NCI-H128 (cell line): Measurements from ENCODE around the gene NPAS3.

ENCODE experiments used
- DNase-seq: peaks from one replicate; lab custom pipeline; 2025; ENCODE audit not compliant: unreplicated experiment; lab: John Stamatoyannopoulos, UW

NPAS3 gene

GRCh38 chr14:33848009-33848408, 909.3 kb downstream of the NPAS3 start:
- no peak for DNase-seq

GRCh38 chr14:33848706-33849454, 910.2 kb downstream of the NPAS3 start:
- no peak for DNase-seq

DNA sequence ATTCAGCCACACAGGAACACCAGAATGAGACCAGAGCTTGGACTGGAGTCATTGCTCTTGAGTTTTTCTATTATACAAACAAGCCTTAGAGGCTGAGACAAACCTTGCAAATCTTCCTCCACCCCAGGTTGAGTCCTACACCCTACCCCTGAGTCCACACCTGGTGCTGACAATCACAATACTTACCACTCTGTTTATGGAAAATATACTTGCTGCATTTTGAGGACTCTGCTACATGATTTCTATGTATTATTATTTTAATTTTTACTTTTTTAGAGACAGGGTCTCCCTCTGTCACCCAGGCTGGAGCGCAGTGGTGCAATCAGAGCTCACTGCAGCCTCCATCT, 910.7 kb downstream of the NPAS3 start:
- no peak for DNase-seq

DNA sequence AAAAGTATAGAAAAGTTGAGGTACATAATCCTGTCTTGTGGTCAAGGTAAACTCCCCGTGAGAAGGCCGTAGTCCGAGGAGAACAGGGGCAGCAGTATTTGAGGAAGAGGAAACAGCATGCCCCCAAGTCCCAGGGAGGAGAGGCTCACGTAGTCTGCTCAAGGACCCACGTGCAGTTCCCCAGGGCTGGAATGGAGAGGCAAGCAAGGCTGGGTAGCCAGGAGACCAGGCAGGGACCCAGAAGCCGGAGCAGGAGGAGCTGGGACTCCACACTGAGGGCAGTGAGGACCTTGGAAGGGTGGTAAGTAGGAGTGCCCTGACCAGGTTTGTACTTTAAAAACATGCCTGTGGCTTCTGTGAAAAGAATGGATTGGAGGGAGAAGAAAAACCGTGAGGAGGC, 912.1 kb downstream of the NPAS3 start:
- DNase-seq, result no peak

DNA sequence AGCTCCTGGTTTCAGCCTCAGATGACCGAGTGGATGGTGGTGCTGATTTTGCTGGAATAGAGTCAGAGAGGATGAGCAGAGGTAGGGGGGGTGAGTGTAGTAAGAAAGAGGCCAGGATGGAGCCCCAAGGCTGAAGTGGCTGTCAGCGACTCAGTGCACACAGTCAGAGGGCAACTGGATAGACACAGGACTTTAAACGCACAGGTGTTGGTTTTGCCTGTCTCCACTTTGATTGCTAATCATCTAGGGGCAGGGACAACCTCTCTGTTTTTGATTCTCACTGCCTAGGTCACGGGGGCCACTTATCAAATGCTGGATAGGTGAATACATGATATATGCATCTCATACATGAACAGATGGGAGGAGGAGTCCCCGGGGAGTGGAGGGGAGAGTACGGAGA, 912.7 kb downstream of the NPAS3 start:
- no peak for DNase-seq

GRCh38 chr14:33851931-33852330, 913.3 kb downstream of the NPAS3 start:
- no peak for DNase-seq
